ENCODE results near the gene SNX10.

DNA sequence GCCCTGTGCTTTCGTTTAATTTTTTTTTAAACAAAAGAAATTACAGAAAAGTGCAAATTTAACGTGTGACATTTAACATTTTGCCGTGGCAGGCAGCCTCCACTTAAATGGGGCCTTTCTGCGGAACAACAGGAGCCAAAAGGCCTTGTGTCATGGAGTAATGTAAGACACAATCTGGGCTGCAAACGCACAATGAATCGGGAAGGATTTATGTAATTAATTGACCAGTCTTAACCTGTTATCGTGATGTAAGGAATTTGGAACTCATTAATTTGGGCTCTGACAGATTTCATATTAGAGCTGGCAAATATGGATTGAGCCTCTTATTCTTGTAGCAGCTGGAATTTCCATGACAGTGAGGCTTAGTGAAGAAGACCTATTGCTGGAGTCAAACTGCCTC, 86.4 kb downstream of the SNX10 start:
- TF ChIP-seq EZH2 (IDR thresholded peaks at IDR 0.05; ENCODE audit: insufficient read depth, poor library complexity, severe bottlenecking) (no peak), EZH2phosphoT487 (IDR thresholded peaks at IDR 0.05; ENCODE audit: insufficient read depth, low read depth) (no peak)

All from GM23248 (cell line).